DMS79 (cell line): ENCODE results near the gene NSL1.
A peak's percentile ranks its signal among the peaks of the same experiment; 100 is the strongest.
"Not testable (repeated sequence)": the region's sequence is repeated elsewhere in the genome, so short reads cannot be mapped to it uniquely, and the experiment has no call there.

Source experiments
- DNase-seq: peaks from one replicate; lab custom pipeline; 2025; lab: John Stamatoyannopoulos, UW

The NSL1 gene

DNA sequence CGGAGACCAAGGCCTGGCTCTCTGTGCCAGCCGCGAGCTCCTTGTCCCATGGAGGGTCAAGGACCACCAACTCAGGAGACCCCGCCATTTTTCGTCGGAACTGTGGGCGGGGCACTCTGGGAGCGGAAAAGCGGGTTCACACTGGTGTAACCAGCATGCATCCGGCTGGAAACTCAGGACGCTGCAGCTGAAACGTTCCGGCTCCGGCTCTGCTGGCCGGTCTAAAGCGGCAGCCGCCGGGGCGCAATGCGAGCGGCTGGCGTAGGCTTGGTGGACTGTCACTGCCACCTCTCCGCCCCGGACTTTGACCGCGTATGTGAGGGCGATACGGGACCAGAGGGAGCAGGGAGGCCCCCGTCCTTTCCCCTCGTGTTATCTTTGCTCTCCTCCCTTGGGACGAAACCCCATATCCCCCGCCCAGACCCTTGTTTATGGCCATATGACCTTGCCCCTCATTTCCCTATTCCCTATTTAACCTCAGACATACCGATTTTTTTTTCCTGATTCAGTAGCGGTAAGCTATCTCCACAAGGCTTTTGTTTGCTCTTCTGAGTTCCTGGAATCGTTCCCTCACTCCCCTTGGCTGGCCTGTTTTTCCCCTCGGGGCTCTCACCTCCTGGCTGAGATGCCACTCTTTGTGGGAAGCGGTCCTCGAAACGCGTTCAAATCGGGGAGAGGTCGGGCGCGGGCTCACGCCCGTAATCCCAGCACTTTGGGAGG is at the start of gene NSL1, which contains the start of gene TATDN3:
NSL1 (minus strand) TSS at position 102 of the 720 bp plus-strand sequence; CDS start at position 88, 14 bp downstream.
TATDN3 (plus strand) TSS at position 219 of the 720 bp plus-strand sequence; CDS start at position 247, 28 bp downstream.
- peak; percentile 82 for DNase-seq

GRCh38 chr1:212838145-212838544 is 46.6 kb upstream of the NSL1 start:
- DNase-seq = no peak

DNA sequence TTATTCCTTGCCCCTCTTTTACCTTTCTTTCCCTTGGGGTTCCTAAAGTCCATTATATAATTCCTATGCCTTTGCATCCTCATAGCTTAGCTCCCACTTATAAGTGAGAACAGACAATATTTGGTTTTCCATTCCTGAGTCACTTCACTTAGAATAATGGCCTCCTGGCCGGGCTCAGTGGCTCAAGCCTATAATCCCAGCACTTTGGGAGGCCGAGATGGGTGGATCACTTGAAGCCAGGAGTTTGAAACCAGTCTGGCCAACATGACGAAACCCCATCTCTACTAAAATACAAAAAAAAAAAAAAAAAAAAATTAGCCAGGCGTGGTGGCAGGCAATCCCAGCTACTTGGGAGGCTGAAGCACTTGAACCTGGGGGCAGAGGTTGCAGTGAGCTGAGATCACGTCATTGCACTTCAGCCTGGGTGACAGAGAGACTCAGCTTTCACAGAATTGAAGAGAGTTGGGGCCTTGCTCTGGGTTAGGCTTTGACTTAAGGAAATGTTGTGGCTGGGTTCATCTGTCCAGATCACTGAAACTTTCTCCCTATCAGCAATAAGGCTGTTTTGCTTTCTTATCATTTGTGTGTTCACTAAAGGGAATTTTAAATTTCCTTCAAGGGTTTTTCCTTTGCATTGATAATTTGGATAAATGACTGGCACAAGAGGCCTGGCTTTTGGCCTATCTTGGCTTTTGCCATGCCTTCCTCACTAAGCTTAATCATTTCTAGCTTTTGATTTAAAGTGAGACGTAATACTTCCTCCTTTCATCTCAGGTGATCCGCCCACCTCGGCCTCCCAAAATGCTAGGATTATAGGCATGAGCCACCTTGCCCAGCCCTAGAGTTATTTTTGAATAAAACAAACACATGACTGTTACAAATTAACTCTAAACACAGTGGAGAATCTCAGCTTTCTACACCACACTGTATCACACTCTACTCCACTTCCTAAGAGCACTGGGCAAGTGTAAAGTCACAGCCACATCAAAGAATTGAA is 41.9 kb upstream of the NSL1 start:
- DNase-seq = not testable (repeated sequence)

DNA sequence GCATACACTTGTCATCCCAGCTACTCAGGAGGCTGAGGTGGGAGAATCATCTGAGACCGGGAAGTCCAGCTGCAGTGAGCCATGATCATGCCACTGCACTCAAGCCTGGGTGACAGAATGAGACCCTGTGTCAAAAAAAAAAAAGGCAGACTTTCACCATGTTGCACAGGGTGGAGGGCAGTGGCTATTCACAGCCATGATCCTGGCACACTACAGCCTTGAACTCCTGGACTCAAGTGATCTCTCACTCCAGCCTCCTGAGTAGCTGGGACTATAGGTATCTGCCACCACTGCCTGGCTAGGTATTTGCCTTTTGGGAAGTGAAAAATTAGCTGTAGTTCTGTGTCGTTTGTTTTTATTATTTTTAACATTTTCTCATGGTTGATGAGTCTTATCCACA is 36.8 kb upstream of the NSL1 start:
- no peak for DNase-seq

DNA sequence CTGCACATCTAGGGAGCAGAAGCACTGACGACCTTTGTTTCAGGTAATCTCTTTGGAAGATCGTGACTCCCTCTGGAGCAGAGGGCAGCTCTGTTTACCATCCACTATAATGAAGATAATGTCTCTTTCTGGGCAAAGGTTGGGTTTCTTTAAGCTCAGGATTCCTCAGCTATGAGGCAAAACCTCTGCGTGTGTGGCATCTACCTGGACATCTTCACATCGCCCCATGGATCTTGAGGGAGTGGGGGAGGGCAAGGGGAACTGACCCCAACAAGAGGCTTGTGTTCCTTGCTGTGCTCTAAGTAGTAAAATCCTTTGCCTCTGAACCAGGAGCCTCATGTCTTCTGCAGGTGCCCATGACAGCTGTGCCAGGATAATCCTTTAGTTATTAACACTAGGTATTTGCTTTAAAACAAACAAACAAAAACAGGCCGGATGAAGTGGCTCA is 36.3 kb upstream of the NSL1 start:
- no peak for DNase-seq

- DNase-seq = no peak
These were observed 35.7 kb upstream of the NSL1 start for GRCh38 chr1:212827171-212827776.

GRCh38 chr1:212825798-212826452 is 34.3 kb upstream of the NSL1 start:
- no peak for DNase-seq

DNA sequence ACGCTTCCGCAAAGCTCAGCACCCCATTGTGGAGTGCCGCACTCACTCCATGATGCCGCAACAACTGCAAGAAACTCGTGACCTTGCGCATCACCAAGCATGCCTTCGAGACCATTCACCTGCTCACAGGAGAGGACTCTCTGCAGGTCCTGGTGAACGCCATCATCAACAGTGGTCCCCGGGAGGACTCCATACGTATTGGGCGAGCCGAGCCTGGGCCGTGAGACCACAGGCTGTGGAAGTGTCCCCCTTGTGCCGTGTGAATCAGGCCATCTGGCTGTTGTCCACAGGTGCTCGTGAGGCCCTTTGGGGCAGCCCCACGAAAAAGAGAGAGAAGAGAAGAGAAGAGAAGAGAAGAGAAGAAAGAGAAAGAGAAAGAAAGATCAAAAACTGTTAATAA is 32.6 kb upstream of the NSL1 start:
- no peak for DNase-seq

DNA sequence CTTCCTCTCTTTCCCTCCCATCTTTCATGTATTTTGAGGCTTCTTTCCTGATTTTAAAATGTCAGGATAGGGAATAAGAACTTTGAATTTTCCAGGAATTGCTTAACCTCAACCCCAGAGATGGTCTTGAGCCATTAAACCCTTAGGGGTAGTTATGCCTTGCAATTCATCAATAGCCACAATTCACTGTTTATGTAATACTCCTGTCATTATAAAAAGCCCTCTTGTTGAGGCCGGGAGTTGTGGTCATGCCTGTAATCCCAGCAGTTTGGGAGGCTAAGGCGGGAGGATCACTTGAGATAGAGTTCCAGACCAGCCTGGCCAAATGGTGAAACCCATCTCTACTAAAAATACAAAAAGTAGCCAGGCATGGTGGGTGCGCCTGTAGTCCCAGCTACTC is 31.4 kb upstream of the NSL1 start:
- no peak for DNase-seq

GRCh38 chr1:212820969-212821368 is 29.4 kb upstream of the NSL1 start:
- no peak for DNase-seq

DNA sequence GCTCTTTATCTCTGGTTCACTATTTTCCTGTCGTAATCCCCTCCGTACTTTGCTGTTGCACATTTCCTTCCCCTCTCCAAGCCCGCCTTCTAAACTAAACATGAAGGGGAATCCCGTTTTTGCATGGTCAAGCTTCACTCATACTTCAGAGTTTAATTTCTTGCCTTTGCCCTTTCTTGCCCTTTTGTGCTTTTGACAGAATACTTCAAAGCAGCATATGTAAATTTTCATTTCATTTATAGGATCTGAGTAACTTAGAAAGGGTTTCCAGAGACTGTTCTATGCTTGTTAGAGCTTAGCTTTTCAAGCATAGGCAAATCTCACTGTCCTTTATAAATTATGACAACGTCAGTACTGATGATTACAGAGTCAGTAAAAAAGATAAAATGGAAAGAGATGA is 28.1 kb upstream of the NSL1 start:
- DNase-seq = no peak

GRCh38 chr1:212816567-212817278 is 25.1 kb upstream of the NSL1 start:
- DNase-seq = no peak

GRCh38 chr1:212814537-212815334 is 23.2 kb upstream of the NSL1 start:
- no peak for DNase-seq

- DNase-seq = no peak
These were observed 14.2 kb upstream of the NSL1 start for GRCh38 chr1:212805767-212806166.

DNA sequence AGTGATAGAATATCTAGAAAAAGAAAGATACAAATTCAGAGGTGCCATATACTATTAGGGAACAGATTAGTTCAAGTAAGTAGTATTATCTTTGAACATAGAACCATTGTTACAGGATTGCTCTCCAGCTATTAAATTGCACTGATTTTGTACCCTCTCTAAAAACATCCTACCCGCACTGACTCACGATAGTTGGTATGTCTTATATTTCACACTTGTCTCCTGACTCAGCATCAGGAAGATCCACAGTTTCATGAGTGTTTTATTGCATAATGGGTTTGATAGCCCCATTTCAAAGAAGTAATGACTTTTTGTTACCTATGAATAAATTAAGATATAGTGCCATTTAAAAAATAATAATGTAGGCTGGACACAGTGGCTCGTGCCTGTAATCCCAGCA is 6.1 kb upstream of the NSL1 start:
- DNase-seq = no peak

DNA sequence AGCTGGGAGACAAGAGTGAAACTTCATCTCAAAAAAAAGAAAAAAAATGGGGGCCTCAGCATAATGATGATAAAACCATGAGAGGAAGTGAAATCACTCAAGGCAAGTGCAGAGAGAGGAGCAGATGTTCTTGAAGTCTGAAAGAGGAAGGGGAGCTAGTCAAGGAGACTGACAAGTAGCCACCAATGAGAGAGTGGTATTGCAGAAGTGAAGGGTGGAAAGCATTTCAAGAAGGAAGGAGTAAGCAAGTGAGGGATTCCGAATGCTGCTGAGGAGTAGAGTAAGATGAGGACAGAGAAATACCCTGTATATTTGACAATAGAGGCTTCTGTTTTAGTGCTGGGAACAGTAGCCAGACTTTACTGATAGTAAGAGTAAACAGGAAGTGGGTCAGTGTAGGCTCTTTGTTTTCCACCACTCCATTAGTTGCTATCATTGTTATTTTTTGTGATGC is 3.0 kb upstream of the NSL1 start:
- no peak for DNase-seq

DNA sequence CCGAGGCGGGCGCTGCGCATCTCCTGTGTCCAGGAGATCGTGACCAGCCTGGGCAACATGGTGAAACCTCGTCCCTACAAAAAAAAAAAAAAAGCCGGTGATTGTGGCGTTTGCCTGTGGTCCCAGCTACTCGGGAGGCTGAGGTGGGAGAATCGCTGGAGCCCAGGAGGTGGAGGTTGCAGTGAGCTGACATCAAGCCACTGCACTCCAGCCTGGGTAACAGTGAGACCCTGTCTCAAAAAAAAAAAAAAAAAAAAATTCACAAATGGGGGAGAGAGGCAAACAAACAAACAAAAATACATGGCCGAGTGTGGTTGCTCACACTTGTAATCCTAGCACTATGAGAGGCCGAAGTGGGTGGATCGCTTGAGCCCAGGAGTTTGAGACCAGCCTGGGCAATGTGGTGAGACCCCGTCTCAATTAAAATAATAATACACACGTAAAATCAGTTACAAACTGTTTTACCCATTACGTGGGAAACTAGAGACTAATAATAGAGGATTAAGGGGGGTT is 875 bp upstream of the NSL1 start:
- no peak for DNase-seq

GRCh38 chr1:212791261-212791675 is 309 bp downstream of the NSL1 start:
- DNase-seq = peak; percentile 40

- no peak for DNase-seq
These were observed 5.7 kb downstream of the NSL1 start for GRCh38 chr1:212785871-212786270.

DNA sequence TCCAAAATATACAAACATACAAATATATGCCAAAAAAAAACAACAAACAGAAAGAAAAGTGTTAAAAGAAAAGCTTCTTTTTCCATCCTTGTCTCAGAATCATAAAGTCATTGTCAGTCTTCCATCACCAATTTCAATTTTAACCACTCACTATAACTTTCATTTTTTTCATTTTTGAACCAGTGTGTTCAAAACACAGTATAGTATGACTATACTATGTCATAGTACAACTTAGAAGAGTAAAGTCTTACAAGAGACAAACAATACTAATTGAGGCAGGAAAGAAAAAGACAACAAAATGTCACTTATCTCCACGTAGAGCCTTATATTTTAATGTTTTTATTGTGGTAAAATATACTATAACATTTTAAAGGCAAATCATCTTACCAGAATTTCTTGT is 7.6 kb downstream of the NSL1 start:
- no peak for DNase-seq
